B cell (primary cell): Measurements from ENCODE around the gene RASGRP4. TPM values are rescaled to one million over a fixed set of nuclear protein-coding genes. Genes with fewer than 3 reads are reported as not detected.

Source experiments
- ATAC-seq: fragments of 200-7000 bp; cut with Tn5 transposase; one replicate; pipeline ENCODE4 v1.10.0; 2021; ENCODE audit warnings: low read depth, mild to moderate bottlenecking, moderate number of reproducible peaks, moderate library complexity
- CTCF ChIA-PET: fragments of 350-600 bp; sonication (Branson Sonifier 250); formaldehyde crosslinking; loops from one replicate; lab custom pipeline; 2021; ENCODE audit warnings: antibody characterized with exemption, inconsistent platforms; lab: Charles Lee
- POLR2A ChIA-PET: fragments of 350-600 bp; sonication (Branson Sonifier 250); formaldehyde crosslinking; loops from one replicate; lab custom pipeline; 2021; ENCODE audit warnings: antibody characterized with exemption; lab: Charles Lee
- DNase-seq: peaks from one replicate; pipeline ENCODE4 v3.0.0; 2013
- H2AFZ ChIP-seq: 2 replicates; pipeline ENCODE4 v1.6.1; 2012; ENCODE audit warnings: mild to moderate bottlenecking, low read depth, low read length; ENCODE audit not compliant: insufficient read depth, poor library complexity, severe bottlenecking
- H3K27ac ChIP-seq, 2 donors: 1 replicate in 1 of 2; 2 replicates in 1 of 2; pipeline ENCODE4 v1.5.1; 2012 to 2013; ENCODE audit warnings: low read length in 2 of 2, mild to moderate bottlenecking in 2 of 2, moderate library complexity in 1 of 2
- H3K27me3 ChIP-seq, 4 experiments: fragments of 200-600 bp in 1 of 4; sonication (generic) in 1 of 4; replicated peaks in 1 of 4; 1 replicate in 2 of 4; 2 replicates in 2 of 4; pipeline versions ENCODE4 v1.6.1 to v1.7.0; 2013 to 2016; ENCODE audit warnings: low read length in 3 of 4, mild to moderate bottlenecking in 2 of 4, mixed read lengths in 1 of 4, moderate library complexity in 1 of 4; ENCODE audit not compliant: insufficient read depth in 4 of 4, control insufficient read depth in 3 of 4; ENCODE audit errors: control extremely low read depth in 1 of 4
- H3K36me3 ChIP-seq, 2 experiments: replicated peaks in 1 of 2; 1 replicate in 1 of 2; 2 replicates in 1 of 2; pipeline versions ENCODE4 v1.6.1 to v1.7.1; 2013; ENCODE audit warnings: low read length in 1 of 2; ENCODE audit not compliant: insufficient read depth in 2 of 2, control insufficient read depth in 1 of 2; ENCODE audit errors: control extremely low read depth in 1 of 2, extremely low read depth in 1 of 2
- H3K4me1 ChIP-seq, 2 donors: fragments of 200-600 bp in 1 of 2; sonication (generic) in 1 of 2; 1 replicate in 1 of 2; 2 replicates in 1 of 2; pipeline versions ENCODE4 v1.5.1 to v1.6.1; 2013 to 2017; ENCODE audit warnings: low read length in 2 of 2; ENCODE audit not compliant: control insufficient read depth in 2 of 2, insufficient read depth in 2 of 2
- H3K4me2 ChIP-seq: replicated peaks from 2 replicates; pipeline ENCODE3; 2012; ENCODE audit warnings: mild to moderate bottlenecking, low read depth, low read length; ENCODE audit not compliant: poor library complexity, severe bottlenecking
- H3K4me3 ChIP-seq, 5 experiments: fragments of 200-600 bp in 1 of 5; sonication (generic) in 1 of 5; 1 replicate in 3 of 5; 2 replicates in 2 of 5; pipeline versions ENCODE4 v1.5.1 to v1.7.0; 2011 to 2016; ENCODE audit warnings: low read length in 4 of 5, mild to moderate bottlenecking in 4 of 5, low read depth in 2 of 5, control low read depth in 1 of 5, moderate library complexity in 1 of 5; ENCODE audit not compliant: insufficient read depth in 1 of 5; ENCODE audit errors: control extremely low read depth in 1 of 5, extremely low read depth in 1 of 5
- H3K79me2 ChIP-seq: fragments of 200-600 bp; sonication (generic); one replicate; pipeline ENCODE4 v1.6.0; 2016; ENCODE audit warnings: low read length; ENCODE audit not compliant: control insufficient read depth, insufficient read depth
- H3K9ac ChIP-seq: fragments of 200-600 bp; sonication (generic); 2 replicates; pipeline ENCODE4 v1.6.1; 2017; ENCODE audit warnings: mild to moderate bottlenecking, low read length, moderate library complexity
- H3K9me3 ChIP-seq, 3 donors: one replicate each; pipeline versions ENCODE4 v1.6.1 to v1.7.1; 2013; ENCODE audit warnings: low read length in 2 of 3; ENCODE audit not compliant: control insufficient read depth in 2 of 3, insufficient read depth in 1 of 3; ENCODE audit errors: control extremely low read depth in 1 of 3
- H4K20me1 ChIP-seq: 2 replicates; pipeline ENCODE4 v1.6.0; 2012; ENCODE audit warnings: mild to moderate bottlenecking, low read length; ENCODE audit not compliant: insufficient read depth, control insufficient read depth, poor library complexity, severe bottlenecking
- H3K27ac Mint-ChIP-seq: one replicate; pipeline ENCODE4 v1.8.0; 2021; ENCODE audit warnings: mixed read lengths
- H3K27me3 Mint-ChIP-seq: one replicate; pipeline ENCODE4 v1.8.0; 2021; ENCODE audit warnings: mixed read lengths
- H3K4me1 Mint-ChIP-seq: one replicate; pipeline ENCODE4 v1.8.0; 2021; ENCODE audit warnings: mixed read lengths
- H3K4me3 Mint-ChIP-seq: one replicate; pipeline ENCODE4 v1.8.0; 2021; ENCODE audit warnings: mixed read lengths
- H3K9me3 Mint-ChIP-seq: one replicate; pipeline ENCODE4 v1.8.0; 2022; ENCODE audit warnings: mixed read lengths; ENCODE audit not compliant: insufficient read depth
- EZH2 ChIP-seq: IDR thresholded peaks from 2 replicates; pipeline ENCODE4 v1.6.1; 2012; ENCODE audit warnings: borderline replicate concordance, low read depth, mild to moderate bottlenecking, moderate library complexity, low read length; ENCODE audit not compliant: insufficient read depth, poor library complexity, severe bottlenecking
- WGBS: methylation state at CpG from one replicate; pipeline ENCODE4 v1.1.5; 2013; ENCODE audit warnings: missing lambda C conversion rate; ENCODE audit not compliant: insufficient coverage; 5-methylcytosine and 5-hydroxymethylcytosine counted together
- intact Hi-C: fragments of 100-400 bp; cut with micrococcal nuclease; formaldehyde crosslinking; loops from one replicate; pipeline ENCODE4 v1.10.0; 2022
- polyA plus RNA-seq: library from polyadenylated mRNA; depleted of rRNA; stranded (reverse); fragments of >200 nt; gene quantifications from 2 replicates; pipeline ENCODE4 v1.2.3, GENCODE V29; 2012
- total RNA-seq, 2 donors: library from RNA; stranded (reverse); fragments of 120-200 nt in 1 of 2; gene quantifications; 1 replicate in 1 of 2; 2 replicates in 1 of 2; pipeline versions ENCODE4 v1.2.3 to v1.2.4, GENCODE V29; 2013 to 2022
- TF ChIP-seq, protein P1 (sequence below): fragments of 200-600 bp; IDR thresholded peaks from one replicate; pipeline ENCODE4 v1.8.0; 2022; ENCODE audit warnings: antibody characterized with exemption, mild to moderate bottlenecking

Gene RASGRP4
- total and polyA plus RNA-seq, 2 donors (not counting 1 experiment from before 2014, with no cell fraction given), result 0.20 to 0.98 TPM

GRCh38 chr19:38464421-38465082, 38.5 kb upstream of the RASGRP4 start:
- peaks cover 22% of the 10 kb centered on the region for H3K27me3 Mint-ChIP-seq
- ChIA-PET CTCF (no interaction called here), POLR2A (no interaction called here)
- H4K20me1 ChIP-seq, result no peaks in the 10 kb centered on the region
- no peak overlapping the region for H3K9ac ChIP-seq
- no peak overlapping the region for H3K27ac ChIP-seq
- no peaks in the 10 kb centered on the region for H3K4me1 ChIP-seq
- intact Hi-C loops, result no loop called here
- H3K4me2 ChIP-seq, result no peak overlapping the region
- H3K27me3 ChIP-seq, result peaks cover 0 to 5% (median 2%) of the 10 kb centered on the region in 4 experiments
- no peaks in the 10 kb centered on the region for H3K36me3 ChIP-seq
- no peaks in the 10 kb centered on the region for H3K4me1 Mint-ChIP-seq
- H3K79me2 ChIP-seq, result no peaks in the 10 kb centered on the region
- H3K4me3 Mint-ChIP-seq, result no peak overlapping the region
- no peak overlapping the region for H3K27ac Mint-ChIP-seq
- no peak overlapping the region for H2AFZ ChIP-seq
- ATAC-seq (no peak), DNase-seq (no peak)
- TF ChIP-seq, protein P1, sequence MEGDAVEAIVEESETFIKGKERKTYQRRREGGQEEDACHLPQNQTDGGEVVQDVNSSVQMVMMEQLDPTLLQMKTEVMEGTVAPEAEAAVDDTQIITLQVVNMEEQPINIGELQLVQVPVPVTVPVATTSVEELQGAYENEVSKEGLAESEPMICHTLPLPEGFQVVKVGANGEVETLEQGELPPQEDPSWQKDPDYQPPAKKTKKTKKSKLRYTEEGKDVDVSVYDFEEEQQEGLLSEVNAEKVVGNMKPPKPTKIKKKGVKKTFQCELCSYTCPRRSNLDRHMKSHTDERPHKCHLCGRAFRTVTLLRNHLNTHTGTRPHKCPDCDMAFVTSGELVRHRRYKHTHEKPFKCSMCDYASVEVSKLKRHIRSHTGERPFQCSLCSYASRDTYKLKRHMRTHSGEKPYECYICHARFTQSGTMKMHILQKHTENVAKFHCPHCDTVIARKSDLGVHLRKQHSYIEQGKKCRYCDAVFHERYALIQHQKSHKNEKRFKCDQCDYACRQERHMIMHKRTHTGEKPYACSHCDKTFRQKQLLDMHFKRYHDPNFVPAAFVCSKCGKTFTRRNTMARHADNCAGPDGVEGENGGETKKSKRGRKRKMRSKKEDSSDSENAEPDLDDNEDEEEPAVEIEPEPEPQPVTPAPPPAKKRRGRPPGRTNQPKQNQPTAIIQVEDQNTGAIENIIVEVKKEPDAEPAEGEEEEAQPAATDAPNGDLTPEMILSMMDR, result no peak
- TF ChIP-seq EZH2, result no peak
- no peaks in the 10 kb centered on the region for H3K9me3 Mint-ChIP-seq
- 72% methylated on average over 13 of the region's 15 CpGs for WGBS
- H3K4me3 ChIP-seq, result no peak overlapping the region
- H3K9me3 ChIP-seq, result peaks cover 0 to 9% (median 0%) of the 10 kb centered on the region in 3 donors

DNA sequence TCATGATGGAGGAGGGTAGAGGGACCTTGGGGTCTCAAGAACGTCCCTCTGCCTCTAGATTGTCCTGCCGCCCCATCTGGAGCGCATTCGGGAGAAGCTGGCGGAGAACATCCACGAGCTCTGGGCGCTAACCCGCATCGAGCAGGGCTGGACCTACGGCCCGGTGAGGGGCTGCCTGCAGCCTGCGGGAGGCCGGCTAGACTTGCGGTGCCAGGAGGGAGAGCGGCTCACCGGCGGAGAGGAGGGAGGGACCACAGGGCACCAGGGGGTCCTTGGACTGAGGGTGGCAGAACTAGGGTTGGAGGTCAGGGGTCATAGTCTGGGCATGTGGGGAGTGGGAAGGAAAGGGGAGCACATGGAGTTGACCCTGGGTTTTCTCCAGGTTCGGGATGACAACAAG, 37.3 kb upstream of the RASGRP4 start:
- DNase-seq (no peak), ATAC-seq (no peak)
- Histone ChIP-seq H3K4me2 (no peak overlapping the region), H4K20me1 (no peaks in the 10 kb centered on the region), H3K4me1 (no peaks in the 10 kb centered on the region), H3K79me2 (no peaks in the 10 kb centered on the region), H3K9ac (no peak overlapping the region), H2AFZ (no peak overlapping the region), H3K27me3 (peaks cover 0 to 8% (median 0%) of the 10 kb centered on the region in 4 experiments), H3K36me3 (no peaks in the 10 kb centered on the region), H3K27ac (no peak overlapping the region), H3K9me3 (peaks cover 0 to 13% (median 0%) of the 10 kb centered on the region in 3 donors), H3K4me3 (no peak overlapping the region)
- Mint-ChIP-seq H3K4me1 (no peaks in the 10 kb centered on the region), H3K27me3 (peaks cover 25% of the 10 kb centered on the region), H3K27ac (no peak overlapping the region), H3K4me3 (no peak overlapping the region), H3K9me3 (no peaks in the 10 kb centered on the region)
- TF ChIP-seq EZH2, result no peak
- TF ChIP-seq, protein P1, result no peak
- POLR2A ChIA-PET, result no interaction called here
- intact Hi-C loops, result no loop called here
- 93% methylated on average over 18 of the region's 18 CpGs for WGBS
- CTCF ChIA-PET, result no interaction called here
